MCF 10A (cell line): ENCODE results near the gene KCNG2. TPM values are rescaled to one million over a fixed set of nuclear protein-coding genes. Genes with fewer than 3 reads are reported as not detected.

Source experiments
- BruUV-seq: library from RNA; stranded (reverse); fragments of 400-500 nt; replicated peaks from 2 replicates; lab custom pipeline; 2021; lab: Mats Ljungman, UMichigan
- CTCF ChIA-PET: fragments of 300-600 bp; sonication (Branson Sonifier 250); formaldehyde crosslinking; extraction: SDS; loops from one replicate; lab custom pipeline; 2021; ENCODE audit warnings: antibody characterized with exemption, inconsistent platforms; lab: Yijun Ruan, JAX
- POLR2A ChIA-PET: fragments of 300-600, 350-650 bp; sonication (Branson Sonifier 250); formaldehyde crosslinking; extraction: SDS; loops from one replicate; lab custom pipeline; 2020; ENCODE audit warnings: antibody characterized with exemption, inconsistent platforms; lab: Yijun Ruan, JAX
- DNase-seq: peaks from one replicate; pipeline ENCODE4 v3.0.0-alpha.2; 2018; ENCODE audit not compliant: unreplicated experiment
- H3K27ac Mint-ChIP-seq: one replicate; pipeline ENCODE4 v1.8.0; 2022; ENCODE audit warnings: mild to moderate bottlenecking, low read depth, mixed read lengths; ENCODE audit not compliant: unreplicated experiment
- H3K27me3 Mint-ChIP-seq: one replicate; pipeline ENCODE4 v1.8.0; 2022; ENCODE audit warnings: mixed read lengths; ENCODE audit not compliant: insufficient read depth, unreplicated experiment
- H3K36me3 Mint-ChIP-seq: one replicate; pipeline ENCODE4 v1.8.0; 2022; ENCODE audit warnings: mild to moderate bottlenecking, moderate library complexity, mixed read lengths; ENCODE audit not compliant: insufficient read depth, unreplicated experiment
- H3K4me1 Mint-ChIP-seq: one replicate; pipeline ENCODE4 v1.8.0; 2022; ENCODE audit warnings: mixed read lengths; ENCODE audit not compliant: insufficient read depth, unreplicated experiment
- H3K4me3 Mint-ChIP-seq: one replicate; pipeline ENCODE4 v1.8.0; 2022; ENCODE audit warnings: mild to moderate bottlenecking, moderate library complexity, mixed read lengths; ENCODE audit not compliant: unreplicated experiment
- H3K9me3 Mint-ChIP-seq: one replicate; pipeline ENCODE4 v1.8.0; 2022; ENCODE audit warnings: mixed read lengths; ENCODE audit not compliant: unreplicated experiment
- CTCF ChIP-seq: fragments of 200-600 bp; IDR thresholded peaks from one replicate; pipeline ENCODE4 v1.8.0; 2022; ENCODE audit warnings: antibody characterized with exemption, mild to moderate bottlenecking; ENCODE audit not compliant: unreplicated experiment
- intact Hi-C: fragments of 100-400 bp; cut with micrococcal nuclease; formaldehyde crosslinking; loops from 2 replicates; pipeline ENCODE4 v1.14.1; 2022
- total RNA-seq: library from RNA; stranded (reverse); gene quantifications from 2 replicates; pipeline ENCODE4 v1.2.3, GENCODE V29; 2022

KCNG2 gene
- total RNA-seq, 1 experiment from 2014 or later: not detected

DNA sequence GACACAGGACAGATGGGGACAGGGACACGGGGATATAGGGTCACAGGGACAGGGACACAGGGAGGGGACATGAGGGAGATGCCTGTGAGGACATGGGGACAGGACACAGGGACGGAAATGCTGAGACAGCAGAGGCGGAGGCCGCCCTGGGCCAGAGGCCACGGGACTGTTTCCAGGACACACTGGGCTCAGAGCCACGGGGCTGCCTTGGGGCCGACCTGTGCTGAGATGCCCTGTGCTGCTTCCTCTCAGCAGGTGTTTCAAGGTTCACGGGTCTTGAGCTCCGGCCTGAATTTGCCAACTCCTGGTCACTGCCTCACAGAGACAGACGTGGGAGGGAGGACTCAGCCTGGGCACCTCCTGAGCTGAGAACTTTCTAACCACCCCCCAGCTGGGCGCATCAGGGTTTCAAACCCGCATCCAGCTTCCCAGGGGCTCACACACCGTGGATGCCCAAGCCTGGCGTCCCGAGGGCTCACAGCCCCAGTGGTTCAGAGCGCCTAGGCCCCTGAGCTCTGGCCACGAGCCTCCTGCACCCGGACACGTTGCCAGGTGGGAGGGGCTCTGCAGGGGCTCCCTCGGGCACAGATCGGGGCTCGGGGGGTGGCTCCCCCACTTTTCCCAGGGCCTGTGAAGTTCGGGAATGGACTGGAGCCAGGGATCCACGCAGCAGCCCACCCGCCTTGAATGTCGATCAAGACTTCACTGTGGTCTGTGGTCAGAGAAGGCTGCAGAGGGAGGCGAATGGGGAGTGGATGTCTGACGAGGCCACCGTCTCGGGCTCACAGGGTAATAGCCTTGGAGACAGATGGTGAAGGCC lies 89.7 kb downstream of the KCNG2 start:
- intact Hi-C loops: no loop called here
- POLR2A ChIA-PET: no interaction called here
- H3K27me3 Mint-ChIP-seq: no peaks in the 10 kb centered on the region

DNA sequence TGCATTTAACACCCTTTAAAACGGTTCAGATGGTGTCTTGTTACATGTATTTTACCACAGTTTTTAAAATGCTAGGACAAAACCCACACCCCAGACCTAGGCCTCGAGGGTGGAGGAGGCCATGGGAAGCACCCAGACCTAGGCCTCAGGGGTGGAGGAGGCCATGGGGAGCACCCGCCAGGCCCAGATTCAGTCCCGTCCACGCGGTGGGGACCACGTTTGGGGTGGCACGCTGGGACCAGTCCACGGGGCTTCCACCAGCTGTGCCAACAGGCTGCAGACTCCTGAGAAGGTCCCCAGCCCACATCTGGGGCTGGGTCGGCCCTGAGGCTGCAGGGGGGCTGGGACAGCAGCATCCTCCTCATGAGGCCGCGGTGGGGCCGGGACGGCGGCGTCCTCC lies 90.3 kb downstream of the KCNG2 start:
- no TSS peak for BruUV-seq
- peaks cover 20% of the 10 kb centered on the region for H3K9me3 Mint-ChIP-seq
- intact Hi-C loops: no loop called here
- H3K27me3 Mint-ChIP-seq: no peaks in the 10 kb centered on the region
- H3K4me3 Mint-ChIP-seq: no peak overlapping the region
- ChIA-PET CTCF (no interaction called here), POLR2A (interaction anchor here (0.6 kb wide), 1 partner anchor 9 kb away, joined by 3 read pairs; no protein-coding TSS in a partner anchor)
- H3K36me3 Mint-ChIP-seq: no peaks in the 10 kb centered on the region
- TF ChIP-seq CTCF: no peak
- no peaks in the 10 kb centered on the region for H3K4me1 Mint-ChIP-seq
- H3K27ac Mint-ChIP-seq: no peak overlapping the region
- DNase-seq: no peak

More for the DNA sequence above, 89.7 kb downstream of the KCNG2 start:
- TF ChIP-seq CTCF: no peak
- DNase-seq: no peak
- H3K4me1 Mint-ChIP-seq: no peaks in the 10 kb centered on the region
- no peak overlapping the region for H3K4me3 Mint-ChIP-seq
- peaks cover 13% of the 10 kb centered on the region for H3K9me3 Mint-ChIP-seq
- CTCF ChIA-PET: no interaction called here
- H3K27ac Mint-ChIP-seq: no peak overlapping the region
- H3K36me3 Mint-ChIP-seq: peaks cover under 1% of the 10 kb centered on the region
- BruUV-seq: no TSS peak

DNA sequence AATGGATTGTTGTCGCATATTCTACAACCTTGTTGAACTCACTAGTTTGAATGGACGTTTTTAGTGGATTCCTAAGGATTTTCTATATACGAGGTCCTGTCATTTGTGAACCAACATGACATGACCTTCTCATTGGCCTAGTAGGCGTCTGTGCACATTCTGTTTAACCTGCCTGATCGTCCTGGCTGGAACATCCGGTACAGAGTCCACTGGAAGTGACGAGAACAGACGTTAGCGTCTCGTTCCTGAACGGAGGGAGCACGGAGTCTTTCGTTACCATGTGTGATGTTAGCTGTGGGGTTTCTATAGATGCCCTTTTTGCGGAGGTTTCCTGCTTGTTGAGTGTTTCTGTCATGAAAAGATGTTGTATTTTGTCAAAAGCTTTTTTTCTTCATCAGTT lies 91.8 kb downstream of the KCNG2 start:
- no TSS peak for BruUV-seq
- TF ChIP-seq CTCF: no peak

DNA sequence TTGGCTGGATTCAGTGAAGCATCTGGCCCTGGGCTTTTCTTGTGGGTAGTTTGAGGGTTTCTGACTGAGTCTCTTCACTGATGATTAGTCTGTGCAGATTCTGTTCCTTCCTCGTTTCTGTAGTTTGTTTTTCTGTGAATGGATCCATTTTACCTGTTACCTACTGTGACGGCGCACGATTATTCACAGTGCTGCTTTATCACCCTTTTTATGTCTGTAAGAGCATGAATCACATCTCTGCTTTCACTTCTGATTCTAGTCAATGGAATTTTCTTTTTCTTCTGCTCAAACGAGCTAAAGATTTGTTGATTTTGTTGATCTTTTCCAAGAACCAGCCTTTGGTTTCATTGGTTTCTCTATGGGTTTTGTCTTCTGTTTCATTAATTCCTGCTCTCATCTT lies 92.9 kb downstream of the KCNG2 start:
- H3K9me3 Mint-ChIP-seq: peaks cover 46% of the 10 kb centered on the region
- intact Hi-C loops: no loop called here
- no peak for DNase-seq
- no peak overlapping the region for H3K4me3 Mint-ChIP-seq
- H3K36me3 Mint-ChIP-seq: no peaks in the 10 kb centered on the region
- H3K4me1 Mint-ChIP-seq: no peaks in the 10 kb centered on the region
- H3K27me3 Mint-ChIP-seq: no peaks in the 10 kb centered on the region
- H3K27ac Mint-ChIP-seq: no peak overlapping the region
- ChIA-PET CTCF (interaction anchor here (0.6 kb wide), 1 partner anchor 687 kb away, joined by 3 read pairs; no protein-coding TSS in a partner anchor), POLR2A (interaction anchor here (0.6 kb wide), 1 partner anchor 9 kb away, joined by 3 read pairs; no protein-coding TSS in a partner anchor)
- BruUV-seq: no TSS peak
- no peak for TF ChIP-seq CTCF

More for the DNA sequence above, 91.8 kb downstream of the KCNG2 start:
- intact Hi-C loops: no loop called here
- Mint-ChIP-seq H3K4me1 (no peaks in the 10 kb centered on the region), H3K36me3 (no peaks in the 10 kb centered on the region), H3K4me3 (no peak overlapping the region), H3K27ac (no peak overlapping the region), H3K27me3 (no peaks in the 10 kb centered on the region), H3K9me3 (peaks cover 35% of the 10 kb centered on the region)
- no peak for DNase-seq
- POLR2A ChIA-PET: no interaction called here
- CTCF ChIA-PET: no interaction called here
